HepG2 (cell line): ENCODE data around the gene CNN3. TPM values are rescaled to one million over a fixed set of nuclear protein-coding genes. Genes with fewer than 3 reads are reported as not detected.

Experiments
- AHR ChIP-seq: IDR thresholded peaks from 2 replicates; pipeline ENCODE4 v1.6.1; 2018; ENCODE audit warnings: missing genetic modification reagents, missing compliant biosample characterization
- ESRRA ChIP-seq: sonication (generic); formaldehyde crosslinking; IDR thresholded peaks from 2 replicates; pipeline ENCODE4 v1.5.1; 2020; ENCODE audit warnings: mild to moderate bottlenecking, low read depth, missing genetic modification reagents
- FOSL2 ChIP-seq: sonication (generic); formaldehyde crosslinking; IDR thresholded peaks from 2 replicates; pipeline ENCODE4 v1.4.0; 2020; ENCODE audit warnings: missing genetic modification reagents
- HOXD1 ChIP-seq: sonication (generic); formaldehyde crosslinking; IDR thresholded peaks from 2 replicates; pipeline ENCODE4 v1.5.0; 2020; ENCODE audit warnings: missing genetic modification reagents
- KAT8 ChIP-seq: IDR thresholded peaks from 2 replicates; pipeline ENCODE4 v1.6.1; 2016; ENCODE audit warnings: missing genetic modification reagents, missing compliant biosample characterization
- KDM6A ChIP-seq: IDR thresholded peaks from 2 replicates; pipeline ENCODE4 v1.6.1; 2016; ENCODE audit warnings: low read depth
- KLF11 ChIP-seq: IDR thresholded peaks from 2 replicates; pipeline ENCODE4 v1.6.1; 2016; ENCODE audit warnings: missing compliant biosample characterization
- NCOA2 ChIP-seq: sonication (generic); formaldehyde crosslinking; IDR thresholded peaks from 2 replicates; pipeline ENCODE4 v1.8.0; 2022; ENCODE audit warnings: inconsistent platforms
- PCBP1 ChIP-seq: fragments of 200-400 bp; formaldehyde crosslinking; IDR thresholded peaks from 2 replicates; pipeline ENCODE4 v1.6.1; 2017; ENCODE audit warnings: mild to moderate bottlenecking, low read depth, low read length, borderline replicate concordance
- PHF21A ChIP-seq: sonication (generic); formaldehyde crosslinking; IDR thresholded peaks from 2 replicates; pipeline ENCODE4 v1.5.0; 2020; ENCODE audit warnings: mild to moderate bottlenecking, missing genetic modification reagents
- REPIN1 ChIP-seq: sonication (generic); formaldehyde crosslinking; IDR thresholded peaks from 2 replicates; pipeline ENCODE4 v1.8.0; 2022; ENCODE audit warnings: missing genetic modification reagents, low read depth, mild to moderate bottlenecking, borderline replicate concordance
- SPEN ChIP-seq: sonication (generic); formaldehyde crosslinking; IDR thresholded peaks from 2 replicates; pipeline ENCODE4 v1.5.1; 2020; ENCODE audit warnings: low read depth, mild to moderate bottlenecking, missing genetic modification reagents
- TBL1XR1 ChIP-seq: fragments of 150-350 bp; IDR thresholded peaks from 2 replicates; pipeline ENCODE4 v1.6.1; 2014; ENCODE audit warnings: borderline replicate concordance, low read length; ENCODE audit not compliant: partially characterized antibody
- TEAD3 ChIP-seq: optimal IDR thresholded peaks from 2 replicates; pipeline ENCODE3; 2016; ENCODE audit warnings: borderline replicate concordance
- THAP11 ChIP-seq: IDR thresholded peaks from 2 replicates; pipeline ENCODE4 v1.6.1; 2016; ENCODE audit warnings: missing biosample characterization, missing genetic modification reagents
- YEATS4 ChIP-seq: sonication (generic); formaldehyde crosslinking; IDR thresholded peaks from 2 replicates; pipeline ENCODE4 v1.4.0; 2020; ENCODE audit warnings: missing genetic modification reagents, borderline replicate concordance
- ZNF292 ChIP-seq: sonication (generic); formaldehyde crosslinking; IDR thresholded peaks from 2 replicates; pipeline ENCODE4 v1.8.1; 2022; ENCODE audit warnings: mild to moderate bottlenecking, low read depth, missing genetic modification reagents, borderline replicate concordance
- ZNF547 ChIP-seq: sonication (generic); formaldehyde crosslinking; IDR thresholded peaks from 2 replicates; pipeline ENCODE4 v1.5.1; 2020; ENCODE audit warnings: mild to moderate bottlenecking, missing genetic modification reagents
- polyA plus RNA-seq, 8 experiments: library from polyadenylated mRNA; depleted of rRNA in 3 of 8; stranded (reverse) in 7 of 8; unstranded in 1 of 8; fragments of >200 nt; fragmentation: Illumina TruSeq in 4 of 8; extraction: Trizol in 4 of 8; gene quantifications; 2 replicates each; pipeline versions ENCODE4 v1.2.1 to v1.2.3, GENCODE V29; 2011 to 2016; ENCODE audit warnings: low read depth in 4 of 8, missing spikeins in 1 of 8, mixed read lengths in 1 of 8; ENCODE audit not compliant: insufficient read depth in 1 of 8
- total RNA-seq, 5 experiments: library from RNA; depleted of rRNA; stranded (reverse); fragments of >200 nt; fragmentation: Illumina TruSeq; extraction: Trizol; gene quantifications; 2 replicates each; pipeline ENCODE4 v1.2.3, GENCODE V29; 2016; ENCODE audit warnings: low read depth in 1 of 5
- TF ChIP-seq, protein P1 (sequence below): sonication (generic); formaldehyde crosslinking; IDR thresholded peaks from 2 replicates; pipeline ENCODE4 v1.4.0; 2020; ENCODE audit warnings: missing genetic modification reagents
- TF ChIP-seq, protein P2 (sequence below): sonication (generic); formaldehyde crosslinking; IDR thresholded peaks from 2 replicates; pipeline ENCODE4 v1.8.0; 2022; ENCODE audit warnings: missing genetic modification reagents, mild to moderate bottlenecking, moderate library complexity, borderline replicate concordance
- TF ChIP-seq, protein P3 (sequence below): sonication (generic); formaldehyde crosslinking; IDR thresholded peaks from 2 replicates; pipeline ENCODE4 v1.4.0; 2020; ENCODE audit warnings: missing genetic modification reagents
- TF ChIP-seq, protein P4 (sequence below): sonication (generic); formaldehyde crosslinking; IDR thresholded peaks from 2 replicates; pipeline ENCODE4 v1.4.0; 2020; ENCODE audit warnings: mild to moderate bottlenecking, missing genetic modification reagents

CNN3 gene
- total and polyA plus RNA-seq, 2 of the 13 experiments (the other 11 are each of a cell fraction or from before 2014, with no cell fraction given): 113 to 223 TPM

DNA sequence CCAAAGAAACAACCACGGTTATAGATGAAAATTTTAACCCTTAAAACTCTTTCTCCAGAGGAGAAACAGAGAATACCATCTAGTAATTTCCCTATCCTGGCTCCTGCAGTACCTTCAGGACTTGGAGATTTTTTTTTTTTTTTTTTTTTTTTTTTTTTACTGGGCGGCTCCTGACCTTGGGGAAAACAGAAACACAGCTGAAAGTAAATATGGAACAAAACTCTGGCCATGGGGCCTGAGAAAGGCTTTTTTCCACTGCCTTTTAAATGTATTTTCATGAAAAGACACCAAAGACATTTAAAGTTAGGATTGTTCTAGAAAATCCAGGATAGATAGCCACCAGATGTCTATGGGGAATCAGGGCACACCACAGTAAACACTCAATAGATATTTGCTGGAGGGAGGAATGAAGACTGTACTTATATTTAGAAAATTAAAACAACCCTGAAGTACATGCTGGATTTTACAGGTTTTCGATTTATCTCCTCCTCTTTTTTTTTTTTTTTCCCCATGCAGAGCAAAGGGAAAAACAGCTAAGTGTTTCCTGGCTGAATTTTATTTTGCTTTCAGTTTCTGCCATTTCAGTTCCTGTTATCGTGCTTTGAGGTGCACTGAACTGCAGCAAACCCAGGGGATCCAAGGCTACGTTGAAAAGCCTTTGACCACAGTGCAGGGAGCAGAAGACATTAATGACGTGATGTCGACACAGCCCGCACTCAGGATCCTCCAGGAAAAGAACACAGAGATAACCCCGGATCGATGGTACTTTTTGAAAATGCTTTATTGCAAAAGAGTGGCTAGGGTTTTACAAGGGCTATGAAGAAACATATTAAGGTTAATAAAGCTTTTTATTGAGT is 35.7 kb upstream of the CNN3 start (continued):
- TF ChIP-seq, protein P1, sequence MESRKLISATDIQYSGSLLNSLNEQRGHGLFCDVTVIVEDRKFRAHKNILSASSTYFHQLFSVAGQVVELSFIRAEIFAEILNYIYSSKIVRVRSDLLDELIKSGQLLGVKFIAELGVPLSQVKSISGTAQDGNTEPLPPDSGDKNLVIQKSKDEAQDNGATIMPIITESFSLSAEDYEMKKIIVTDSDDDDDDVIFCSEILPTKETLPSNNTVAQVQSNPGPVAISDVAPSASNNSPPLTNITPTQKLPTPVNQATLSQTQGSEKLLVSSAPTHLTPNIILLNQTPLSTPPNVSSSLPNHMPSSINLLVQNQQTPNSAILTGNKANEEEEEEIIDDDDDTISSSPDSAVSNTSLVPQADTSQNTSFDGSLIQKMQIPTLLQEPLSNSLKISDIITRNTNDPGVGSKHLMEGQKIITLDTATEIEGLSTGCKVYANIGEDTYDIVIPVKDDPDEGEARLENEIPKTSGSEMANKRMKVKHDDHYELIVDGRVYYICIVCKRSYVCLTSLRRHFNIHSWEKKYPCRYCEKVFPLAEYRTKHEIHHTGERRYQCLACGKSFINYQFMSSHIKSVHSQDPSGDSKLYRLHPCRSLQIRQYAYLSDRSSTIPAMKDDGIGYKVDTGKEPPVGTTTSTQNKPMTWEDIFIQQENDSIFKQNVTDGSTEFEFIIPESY: peak; percentile 55; the same call in 1 of the 2 replicates
- TF ChIP-seq REPIN1 (CRISPR knock-in tag) (peak; percentile 31; the same call in 1 of the 2 replicates), TEAD3 (peak; percentile 62), KLF11 (0 out of 2 replicates have a peak, but pooled peaks have one; percentile 50), YEATS4 (CRISPR knock-in tag) (peak; percentile 69; the same call in 1 of the 2 replicates), SPEN (CRISPR knock-in tag) (peak; percentile 29; the same call in 1 of the 2 replicates), KAT8 (peak; percentile 65; the same call in 1 of the 2 replicates), ZNF547 (CRISPR knock-in tag) (no peak), FOSL2 (CRISPR knock-in tag) (peak; percentile 70), AHR (CRISPR knock-in tag) (no peak), HOXD1 (CRISPR knock-in tag) (0 out of 2 replicates have a peak, but pooled peaks have one; percentile 25), ZNF292 (CRISPR knock-in tag) (peak; percentile 61; the same call in 1 of the 2 replicates), ESRRA (CRISPR knock-in tag) (peak; percentile 39; the same call in 1 of the 2 replicates), TBL1XR1 (no peak), PCBP1 (no peak), NCOA2 (CRISPR knock-in tag) (peak; percentile 88), KDM6A (CRISPR knock-in tag) (peak; percentile 81; the same call in 1 of the 2 replicates), PHF21A (CRISPR knock-in tag) (peak; percentile 81), THAP11 (peak; percentile 71)
- TF ChIP-seq, protein P2, sequence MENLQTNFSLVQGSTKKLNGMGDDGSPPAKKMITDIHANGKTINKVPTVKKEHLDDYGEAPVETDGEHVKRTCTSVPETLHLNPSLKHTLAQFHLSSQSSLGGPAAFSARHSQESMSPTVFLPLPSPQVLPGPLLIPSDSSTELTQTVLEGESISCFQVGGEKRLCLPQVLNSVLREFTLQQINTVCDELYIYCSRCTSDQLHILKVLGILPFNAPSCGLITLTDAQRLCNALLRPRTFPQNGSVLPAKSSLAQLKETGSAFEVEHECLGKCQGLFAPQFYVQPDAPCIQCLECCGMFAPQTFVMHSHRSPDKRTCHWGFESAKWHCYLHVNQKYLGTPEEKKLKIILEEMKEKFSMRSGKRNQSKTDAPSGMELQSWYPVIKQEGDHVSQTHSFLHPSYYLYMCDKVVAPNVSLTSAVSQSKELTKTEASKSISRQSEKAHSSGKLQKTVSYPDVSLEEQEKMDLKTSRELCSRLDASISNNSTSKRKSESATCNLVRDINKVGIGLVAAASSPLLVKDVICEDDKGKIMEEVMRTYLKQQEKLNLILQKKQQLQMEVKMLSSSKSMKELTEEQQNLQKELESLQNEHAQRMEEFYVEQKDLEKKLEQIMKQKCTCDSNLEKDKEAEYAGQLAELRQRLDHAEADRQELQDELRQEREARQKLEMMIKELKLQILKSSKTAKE: no peak
- TF ChIP-seq, protein P3, sequence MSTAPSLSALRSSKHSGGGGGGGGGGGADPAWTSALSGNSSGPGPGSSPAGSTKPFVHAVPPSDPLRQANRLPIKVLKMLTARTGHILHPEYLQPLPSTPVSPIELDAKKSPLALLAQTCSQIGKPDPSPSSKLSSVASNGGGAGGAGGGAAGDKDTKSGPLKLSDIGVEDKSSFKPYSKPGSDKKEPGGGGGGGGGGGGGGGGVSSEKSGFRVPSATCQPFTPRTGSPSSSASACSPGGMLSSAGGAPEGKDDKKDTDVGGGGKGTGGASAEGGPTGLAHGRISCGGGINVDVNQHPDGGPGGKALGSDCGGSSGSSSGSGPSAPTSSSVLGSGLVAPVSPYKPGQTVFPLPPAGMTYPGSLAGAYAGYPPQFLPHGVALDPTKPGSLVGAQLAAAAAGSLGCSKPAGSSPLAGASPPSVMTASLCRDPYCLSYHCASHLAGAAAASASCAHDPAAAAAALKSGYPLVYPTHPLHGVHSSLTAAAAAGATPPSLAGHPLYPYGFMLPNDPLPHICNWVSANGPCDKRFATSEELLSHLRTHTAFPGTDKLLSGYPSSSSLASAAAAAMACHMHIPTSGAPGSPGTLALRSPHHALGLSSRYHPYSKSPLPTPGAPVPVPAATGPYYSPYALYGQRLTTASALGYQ: peak; percentile 52; the same call in 1 of the 2 replicates
- TF ChIP-seq, protein P4, sequence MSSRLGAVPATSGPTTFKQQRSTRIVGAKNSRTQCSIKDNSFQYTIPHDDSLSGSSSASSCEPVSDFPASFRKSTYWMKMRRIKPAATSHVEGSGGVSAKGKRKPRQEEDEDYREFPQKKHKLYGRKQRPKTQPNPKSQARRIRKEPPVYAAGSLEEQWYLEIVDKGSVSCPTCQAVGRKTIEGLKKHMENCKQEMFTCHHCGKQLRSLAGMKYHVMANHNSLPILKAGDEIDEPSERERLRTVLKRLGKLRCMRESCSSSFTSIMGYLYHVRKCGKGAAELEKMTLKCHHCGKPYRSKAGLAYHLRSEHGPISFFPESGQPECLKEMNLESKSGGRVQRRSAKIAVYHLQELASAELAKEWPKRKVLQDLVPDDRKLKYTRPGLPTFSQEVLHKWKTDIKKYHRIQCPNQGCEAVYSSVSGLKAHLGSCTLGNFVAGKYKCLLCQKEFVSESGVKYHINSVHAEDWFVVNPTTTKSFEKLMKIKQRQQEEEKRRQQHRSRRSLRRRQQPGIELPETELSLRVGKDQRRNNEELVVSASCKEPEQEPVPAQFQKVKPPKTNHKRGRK (CRISPR knock-in tag): no peak
